Measurements from ENCODE around the gene PORCN. TPM values are rescaled to one million over a fixed set of nuclear protein-coding genes. Genes with fewer than 3 reads are reported as not detected.

The PORCN gene
- polyA plus RNA-seq, 1 donor (not counting 4 experiments of a cell fraction or from before 2014, with no cell fraction given) = 52.2 TPM

GRCh38 chrX:48472851-48473703, 35.7 kb upstream of the PORCN start:
- Histone ChIP-seq H3K79me2 (ENCODE audit: control insufficient read depth, insufficient read depth, low read length) (peaks cover 24% of the 10 kb centered on the region), H4K20me1 (ENCODE audit: control insufficient read depth, extremely low read depth, insufficient read depth, low read length) (no peaks in the 10 kb centered on the region), H3K9ac (ENCODE audit: control insufficient read depth, extremely low read depth, insufficient read depth, low read length) (no peak overlapping the region), H3K27ac (ENCODE audit: control insufficient read depth, insufficient read depth, low read length) (no peak overlapping the region), H3K9me1 (ENCODE audit: control insufficient read depth, extremely low read depth, insufficient read depth, low read length) (no peaks in the 10 kb centered on the region), H3K27me3 (ENCODE audit: control insufficient read depth, extremely low read depth, insufficient read depth, low read length) (no peaks in the 10 kb centered on the region), H3K4me2 (ENCODE audit: control insufficient read depth, extremely low read depth, insufficient read depth, low read depth, low read length) (no peak overlapping the region), H3K9me3 (ENCODE audit: control insufficient read depth, low read depth, low read length) (no peaks in the 10 kb centered on the region), H3K4me3 (ENCODE audit: control insufficient read depth in 2 of 3, extremely low read depth in 1 of 3, insufficient read depth in 2 of 3, low read depth in 1 of 3, low read length in 3 of 3) (no peak overlapping the region), H3K36me3 (ENCODE audit: control insufficient read depth in 2 of 2, extremely low read depth in 1 of 2, insufficient read depth in 2 of 2, low read length in 2 of 2) (no peaks in the 10 kb centered on the region), H3K4me1 (ENCODE audit: control insufficient read depth, extremely low read depth, insufficient read depth, low read length) (peaks cover 17% of the 10 kb centered on the region), H2AFZ (ENCODE audit: control insufficient read depth, low read length) (no peak overlapping the region)
- dilution Hi-C loops (cut with MboI; ENCODE audit: extremely low pct_ligation_motif_present, low sequenced_read_pairs) = no loop called here
- no peak for TF ChIP-seq EZH2 (IDR thresholded peaks at IDR 0.05; ENCODE audit: low read length)
- TF ChIP-seq CTCF (optimal IDR thresholded peaks at IDR 0.05 in 1 of 3, IDR thresholded peaks at IDR 0.05 in 1 of 3, conservative IDR thresholded peaks at IDR 0.05 in 1 of 3; ENCODE audit: extremely low read depth in 1 of 3, insufficient read depth in 2 of 3, low read length in 3 of 3) = no peak
- no peak for FAIRE-seq
- no peak for DNase-seq (ENCODE audit: low read depth, low spot score)

GRCh38 chrX:48473704-48473990, 35.1 kb upstream of the PORCN start:
- DNase-seq (ENCODE audit: low read depth, low spot score) (no peak), FAIRE-seq (no peak)
- Histone ChIP-seq H3K27ac (ENCODE audit: control insufficient read depth, insufficient read depth, low read length) (no peak overlapping the region), H2AFZ (ENCODE audit: control insufficient read depth, low read length) (no peak overlapping the region), H3K4me1 (ENCODE audit: control insufficient read depth, extremely low read depth, insufficient read depth, low read length) (peaks cover 17% of the 10 kb centered on the region), H4K20me1 (ENCODE audit: control insufficient read depth, extremely low read depth, insufficient read depth, low read length) (no peaks in the 10 kb centered on the region), H3K9me3 (ENCODE audit: control insufficient read depth, low read depth, low read length) (no peaks in the 10 kb centered on the region), H3K9ac (ENCODE audit: control insufficient read depth, extremely low read depth, insufficient read depth, low read length) (no peak overlapping the region), H3K4me2 (ENCODE audit: control insufficient read depth, extremely low read depth, insufficient read depth, low read depth, low read length) (no peak overlapping the region), H3K79me2 (ENCODE audit: control insufficient read depth, insufficient read depth, low read length) (peaks cover 27% of the 10 kb centered on the region), H3K9me1 (ENCODE audit: control insufficient read depth, extremely low read depth, insufficient read depth, low read length) (no peaks in the 10 kb centered on the region), H3K27me3 (ENCODE audit: control insufficient read depth, extremely low read depth, insufficient read depth, low read length) (no peaks in the 10 kb centered on the region), H3K4me3 (ENCODE audit: control insufficient read depth in 2 of 3, extremely low read depth in 1 of 3, insufficient read depth in 2 of 3, low read depth in 1 of 3, low read length in 3 of 3) (no peak overlapping the region), H3K36me3 (ENCODE audit: control insufficient read depth in 2 of 2, extremely low read depth in 1 of 2, insufficient read depth in 2 of 2, low read length in 2 of 2) (no peaks in the 10 kb centered on the region)
- TF ChIP-seq EZH2 (IDR thresholded peaks at IDR 0.05; ENCODE audit: low read length) (no peak), CTCF (optimal IDR thresholded peaks at IDR 0.05 in 1 of 3, IDR thresholded peaks at IDR 0.05 in 1 of 3, conservative IDR thresholded peaks at IDR 0.05 in 1 of 3; ENCODE audit: extremely low read depth in 1 of 3, insufficient read depth in 2 of 3, low read length in 3 of 3) (no peak)
- dilution Hi-C loops (cut with MboI; ENCODE audit: extremely low pct_ligation_motif_present, low sequenced_read_pairs) = no loop called here

All from keratinocyte (primary cell).